Stimulated activated CD4-positive, alpha-beta T cell treated with anti-CD3 and anti-CD28 coated beads, TNF-alpha, amount 100 ng/mL, for 4 hours (primary cell): ENCODE results near the gene CPLX1.
"Not testable (repeated sequence)": the region's sequence is repeated elsewhere in the genome, so short reads cannot be mapped to it uniquely, and the experiment has no call there.

ENCODE experiments used
- DNase-seq, 3 experiments: peaks; one replicate each; pipeline ENCODE4 v3.0.0-alpha.2; 2020; ENCODE audit warnings: low read depth in 3 of 3

The CPLX1 gene

DNA sequence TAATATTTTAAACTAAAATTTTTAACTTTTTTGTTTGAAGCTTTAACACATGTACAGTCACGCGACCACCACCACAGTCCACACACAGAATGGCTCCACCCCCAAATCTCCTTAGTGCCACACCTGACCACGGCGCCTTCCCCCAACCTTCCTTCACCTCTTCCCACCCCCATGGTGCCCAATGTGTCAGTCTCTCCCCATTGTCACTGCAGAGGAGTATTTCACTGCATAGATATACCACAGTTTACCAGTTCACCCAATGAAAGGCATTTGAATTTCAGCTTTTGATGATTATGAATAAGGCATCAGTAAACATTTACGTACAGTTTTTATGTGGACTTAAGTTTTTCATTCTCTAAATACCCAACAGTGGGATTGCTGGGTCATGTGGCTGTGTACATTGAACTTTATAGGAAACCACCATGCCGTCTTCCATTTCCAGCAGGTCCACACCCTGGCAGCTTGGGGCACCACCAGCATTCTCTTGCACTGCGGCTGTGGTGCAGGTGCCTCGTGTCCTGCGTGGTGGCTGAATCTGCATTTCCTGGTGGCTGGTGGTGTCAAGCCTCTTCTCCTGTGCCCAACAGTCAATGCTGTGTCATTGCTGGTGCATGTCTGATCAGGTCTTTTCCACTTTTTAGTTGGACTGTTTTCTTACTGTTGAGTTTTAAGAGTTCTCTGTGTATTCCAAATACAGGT, 49.0 kb downstream of the CPLX1 start:
- no peak for DNase-seq

DNA sequence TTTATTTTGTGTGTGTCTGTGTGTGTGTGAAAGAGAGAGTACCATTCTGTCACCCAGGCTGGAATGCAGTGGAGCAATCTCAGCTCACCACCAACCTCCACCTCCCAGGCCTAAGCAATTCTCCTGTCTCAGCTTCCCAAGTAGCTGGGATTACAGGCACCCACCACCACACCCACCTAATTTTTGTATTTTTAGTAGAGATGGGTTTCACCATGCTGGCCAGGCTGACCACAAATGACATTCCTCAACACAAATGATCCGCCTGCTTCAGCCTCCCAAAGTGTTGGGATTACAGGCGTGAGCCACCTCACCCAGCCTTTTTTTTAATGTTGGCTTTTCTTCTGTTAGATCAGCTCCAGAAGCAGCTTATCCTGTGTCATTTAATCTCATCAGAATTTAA, 50.4 kb downstream of the CPLX1 start:
- not testable (repeated sequence) for DNase-seq

DNA sequence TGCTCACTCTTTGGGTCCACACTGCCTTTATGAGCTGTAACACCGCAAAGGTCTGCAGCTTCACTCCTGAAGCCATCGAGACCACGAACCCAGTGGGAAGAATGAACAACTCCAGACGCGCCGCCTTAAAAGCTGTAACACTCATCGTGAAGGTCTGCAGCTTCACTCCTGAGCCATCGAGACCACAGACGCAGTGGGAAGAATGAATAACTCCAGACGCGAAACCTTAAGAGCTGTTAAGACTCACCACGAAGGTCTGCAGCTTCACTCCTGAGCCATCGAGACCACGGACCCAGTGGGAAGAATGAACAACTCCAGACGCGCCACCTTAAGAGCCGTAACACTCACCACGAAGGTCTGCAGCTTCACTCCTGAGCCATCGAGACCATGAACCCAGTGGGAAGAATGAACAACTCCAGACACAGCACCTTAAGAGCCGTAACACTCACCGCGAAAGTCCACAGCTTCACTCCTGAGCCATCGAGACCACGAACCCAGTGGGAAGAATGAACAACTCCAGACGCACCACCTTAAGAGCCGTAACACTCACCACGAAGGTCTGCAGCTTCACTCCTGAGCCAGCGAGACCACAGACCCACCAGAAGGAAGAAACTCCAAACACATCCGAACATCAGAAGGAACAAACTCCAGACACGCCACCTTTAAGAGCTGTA, 51.4 kb downstream of the CPLX1 start:
- DNase-seq = not testable (repeated sequence)

DNA sequence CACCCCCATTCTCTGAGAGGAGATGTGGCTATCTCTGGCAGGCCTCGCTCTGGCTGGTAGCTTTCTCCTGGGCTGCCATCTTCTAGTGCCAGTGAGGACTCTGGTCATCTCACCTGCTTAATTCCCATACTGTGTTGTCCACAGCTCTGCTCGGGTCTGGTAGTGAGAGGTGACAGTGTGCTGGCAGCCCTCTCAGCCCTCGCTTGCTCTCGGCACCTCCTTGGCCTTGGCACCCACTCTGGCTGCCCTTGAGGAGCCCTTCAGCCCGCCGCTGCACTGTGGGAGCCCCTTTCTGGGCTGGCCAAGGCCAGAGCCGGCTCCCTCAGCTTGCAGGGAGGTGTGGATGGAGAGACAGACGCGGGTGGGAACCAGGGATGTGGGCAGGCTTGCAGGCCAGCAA, 52.7 kb downstream of the CPLX1 start:
- no peak for DNase-seq

DNA sequence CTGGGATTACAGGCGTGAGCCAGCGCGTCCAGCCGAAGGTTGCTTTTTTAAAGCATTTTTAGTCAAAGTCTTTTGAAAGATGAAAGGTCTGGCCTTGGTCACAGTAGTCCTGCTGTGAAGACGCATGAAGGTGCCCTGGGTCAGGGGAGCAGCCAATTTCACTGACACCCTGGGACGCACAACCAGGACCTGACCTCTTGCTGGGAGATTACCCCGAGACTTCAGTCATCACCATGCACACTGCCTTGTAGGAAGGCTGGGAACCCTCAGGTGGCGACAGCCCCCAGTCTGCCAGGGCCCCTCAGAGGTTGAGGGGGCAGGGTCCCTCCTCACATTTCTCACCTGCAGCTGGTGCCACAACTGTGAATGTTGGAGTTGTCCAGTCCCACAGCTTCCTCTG, 53.2 kb downstream of the CPLX1 start:
- no peak for DNase-seq

DNA sequence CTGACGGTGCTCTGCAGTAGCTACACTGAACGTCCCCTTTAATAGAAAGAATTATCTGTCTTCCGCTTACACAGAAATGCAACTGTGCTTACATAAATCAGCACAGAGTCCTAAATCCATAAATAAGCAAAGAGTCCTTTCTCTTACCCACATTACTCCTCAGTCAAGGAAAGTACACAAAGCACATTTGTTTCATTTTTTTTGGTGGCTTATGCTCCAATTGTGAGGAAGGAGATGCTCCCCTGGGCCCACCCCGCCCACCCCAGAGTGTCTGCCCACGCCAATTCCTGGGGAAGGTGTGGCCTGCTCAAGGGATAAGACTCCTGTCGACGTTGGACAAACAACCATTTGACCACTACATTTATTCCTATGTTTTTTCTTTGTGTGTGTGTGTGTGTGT, 53.8 kb downstream of the CPLX1 start:
- DNase-seq = no peak

DNA sequence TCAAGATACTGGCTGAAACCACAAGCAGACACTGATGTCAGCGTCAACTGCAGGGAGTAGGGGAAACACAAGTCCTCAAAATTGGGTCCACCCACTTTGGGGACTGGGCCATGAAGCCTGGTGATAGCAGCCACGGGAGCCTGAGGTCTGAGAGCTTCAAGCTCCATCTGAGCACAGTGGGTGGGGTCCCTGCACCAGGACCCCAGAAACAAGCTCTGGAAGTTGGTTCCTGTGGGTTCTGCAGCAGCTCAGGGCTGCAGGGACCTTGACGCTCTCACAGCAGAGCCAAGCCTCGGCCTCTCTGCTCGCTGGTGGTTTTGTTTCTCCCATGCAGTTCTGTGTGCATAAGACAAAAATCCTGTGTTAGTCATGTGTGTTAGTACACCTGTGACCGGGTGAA, 54.5 kb downstream of the CPLX1 start:
- no peak for DNase-seq

DNA sequence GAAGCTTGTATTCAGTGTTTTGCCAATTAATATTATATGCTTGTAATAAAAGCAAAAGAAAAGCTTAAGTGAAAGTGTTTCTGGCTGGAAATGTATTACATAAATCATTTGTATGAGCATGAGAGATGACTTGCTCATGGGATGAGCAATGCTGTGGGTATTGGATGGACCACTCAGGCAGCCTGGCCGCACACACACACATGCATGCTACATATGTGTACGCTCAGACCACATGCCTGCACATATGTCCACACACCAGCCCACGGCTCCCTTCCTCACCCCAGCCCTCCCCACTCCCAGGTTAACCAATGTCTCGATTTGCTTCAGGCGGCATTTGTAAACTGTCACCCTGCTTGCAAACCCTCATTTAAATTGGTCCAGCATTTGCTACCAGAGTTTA, 55.9 kb downstream of the CPLX1 start:
- DNase-seq = no peak

DNA sequence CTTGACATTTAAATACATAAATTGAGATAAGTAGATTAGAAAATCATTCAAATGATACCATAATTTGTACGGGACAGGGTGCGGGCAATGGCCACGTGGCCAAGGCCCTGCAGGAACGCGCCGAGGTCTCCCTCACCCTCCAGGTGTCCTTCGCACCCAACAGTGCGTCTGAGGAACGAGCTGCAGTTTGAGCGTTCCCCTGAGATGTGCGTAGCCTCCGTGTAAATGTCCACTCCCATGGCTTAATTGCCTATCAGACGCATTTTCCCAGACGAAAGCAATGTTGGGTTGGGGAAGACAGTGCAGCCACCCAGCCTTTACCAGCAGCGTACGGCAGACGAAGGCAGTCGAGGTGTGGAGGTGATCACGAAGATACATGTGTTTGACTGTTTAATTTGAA, 56.4 kb downstream of the CPLX1 start:
- no peak for DNase-seq

DNA sequence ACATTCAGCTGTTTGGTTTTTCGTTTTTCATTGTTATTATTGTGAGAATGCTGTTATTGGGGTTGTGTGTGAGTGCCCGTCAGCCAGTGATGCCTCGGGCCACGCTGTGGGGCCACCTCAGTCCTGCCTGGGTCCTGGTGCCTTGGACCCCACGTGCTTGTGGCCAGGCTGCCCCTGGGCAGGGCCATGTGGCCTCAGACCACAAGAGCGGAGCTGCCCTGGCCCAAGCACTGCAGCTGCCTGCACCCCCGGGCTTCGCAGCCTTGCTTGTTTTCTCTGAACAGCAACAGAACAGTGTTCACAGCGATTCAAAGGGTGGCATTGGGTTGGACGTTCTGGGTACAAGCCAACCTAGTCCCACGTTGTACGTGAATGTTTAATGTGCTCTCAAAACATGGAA, 56.9 kb downstream of the CPLX1 start:
- no peak for DNase-seq

DNA sequence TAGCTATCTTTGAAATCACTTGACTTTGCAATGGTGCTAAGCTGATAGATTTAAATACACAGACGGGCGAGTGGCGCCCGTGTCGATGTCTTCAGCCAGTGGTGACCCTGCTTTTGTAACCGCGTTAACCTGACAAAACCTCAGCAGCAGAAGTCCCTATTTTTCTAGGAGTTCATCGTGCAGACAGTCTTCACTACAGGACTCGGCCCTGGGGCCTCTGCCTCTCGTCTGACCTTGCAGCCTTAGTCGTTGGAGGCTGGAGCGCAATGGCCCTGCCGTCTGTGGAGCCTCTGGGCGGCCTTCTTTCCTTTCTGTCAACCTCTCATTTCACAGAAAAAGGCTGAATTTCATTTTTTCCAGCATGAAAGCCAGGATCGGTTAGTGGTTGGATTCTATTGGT, 57.9 kb downstream of the CPLX1 start:
- DNase-seq = no peak

DNA sequence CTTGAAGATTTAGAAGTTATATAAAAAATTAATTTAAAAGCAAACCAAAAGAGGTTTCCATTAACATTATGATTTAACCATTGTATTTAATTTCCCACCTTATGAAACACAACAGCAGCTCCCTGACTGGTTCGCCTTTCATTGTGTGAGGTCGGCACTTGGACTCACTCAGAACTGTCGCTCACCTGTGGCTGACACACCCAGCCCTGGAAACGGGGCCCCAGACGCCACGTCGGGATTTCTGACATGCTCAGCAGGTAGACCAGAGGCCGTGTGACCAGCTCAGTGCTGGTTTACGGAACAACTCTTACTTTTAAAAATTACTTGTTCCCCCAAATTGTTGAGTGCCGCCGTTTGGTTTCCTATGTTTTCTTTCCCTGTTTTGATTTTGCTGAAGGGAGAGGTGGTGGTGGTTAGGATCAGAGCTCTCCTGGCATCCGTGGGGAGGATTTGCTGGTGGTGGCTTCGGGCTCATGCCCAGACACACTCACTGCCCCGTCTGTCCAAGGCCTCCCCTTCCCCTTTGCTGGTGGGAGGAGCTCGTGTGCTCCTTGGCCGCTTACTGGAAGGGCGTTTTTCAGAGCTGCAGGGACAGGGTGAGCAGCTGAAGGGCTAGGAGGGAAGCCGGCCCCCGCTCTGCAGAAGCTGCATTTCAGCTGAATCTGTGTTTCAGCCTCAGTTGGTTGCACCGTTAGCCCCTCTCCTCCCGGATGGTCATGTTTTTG, 59.2 kb downstream of the CPLX1 start:
- DNase-seq = no peak

DNA sequence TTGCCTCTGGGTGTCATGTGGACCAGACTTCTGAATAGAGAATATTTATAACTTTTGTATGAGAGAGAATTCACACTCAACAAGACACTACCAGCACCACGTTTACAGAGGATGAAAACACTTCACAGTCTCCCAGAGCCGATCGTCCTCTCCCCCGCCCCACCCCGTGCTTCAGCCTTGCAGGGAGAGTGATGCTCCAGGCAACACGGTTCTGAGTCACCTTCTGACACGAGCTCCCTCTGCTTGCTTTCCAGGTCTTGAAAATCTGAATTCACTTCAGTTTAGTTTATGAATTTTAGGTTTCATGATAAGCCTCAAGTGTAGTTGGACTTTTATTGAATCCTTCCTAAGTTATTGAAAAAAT, 59.8 kb downstream of the CPLX1 start:
- DNase-seq = no peak

DNA sequence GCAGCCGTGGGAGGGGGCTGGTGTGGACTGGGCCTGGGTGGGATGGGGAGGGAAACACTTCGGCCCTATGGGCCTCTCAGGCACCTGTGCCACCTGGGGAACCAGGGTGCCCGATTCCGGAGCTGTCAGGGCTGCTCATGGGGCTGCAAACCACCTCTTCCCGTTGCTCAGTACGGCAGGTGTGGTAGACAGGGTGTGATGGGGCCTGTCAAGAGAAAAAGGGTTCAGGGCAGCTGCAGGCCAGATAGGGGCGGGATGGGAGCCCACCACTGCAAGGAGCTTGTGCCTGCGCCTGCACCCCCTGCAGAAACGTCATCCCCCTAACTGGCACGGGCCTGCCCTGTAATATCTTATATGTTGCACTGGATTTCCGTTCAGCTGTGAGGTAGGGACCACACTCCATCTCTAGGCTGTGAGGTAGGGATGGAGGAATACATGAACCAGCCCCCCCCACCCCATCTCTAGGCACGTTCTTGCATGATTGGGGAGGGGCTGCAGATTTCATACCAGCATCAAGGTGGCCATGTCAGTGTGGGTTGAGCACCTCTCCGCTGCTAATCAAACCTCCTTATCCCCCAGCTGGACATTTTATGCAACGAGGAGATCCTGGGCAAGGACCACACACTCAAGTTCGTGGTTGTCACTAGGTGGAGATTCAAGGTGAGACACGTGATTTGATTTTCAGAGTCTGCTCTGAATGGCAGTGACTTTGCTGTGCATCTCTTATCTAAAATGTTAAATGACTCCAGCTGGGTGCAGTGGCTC, 61.3 kb downstream of the CPLX1 start:
- no peak for DNase-seq

DNA sequence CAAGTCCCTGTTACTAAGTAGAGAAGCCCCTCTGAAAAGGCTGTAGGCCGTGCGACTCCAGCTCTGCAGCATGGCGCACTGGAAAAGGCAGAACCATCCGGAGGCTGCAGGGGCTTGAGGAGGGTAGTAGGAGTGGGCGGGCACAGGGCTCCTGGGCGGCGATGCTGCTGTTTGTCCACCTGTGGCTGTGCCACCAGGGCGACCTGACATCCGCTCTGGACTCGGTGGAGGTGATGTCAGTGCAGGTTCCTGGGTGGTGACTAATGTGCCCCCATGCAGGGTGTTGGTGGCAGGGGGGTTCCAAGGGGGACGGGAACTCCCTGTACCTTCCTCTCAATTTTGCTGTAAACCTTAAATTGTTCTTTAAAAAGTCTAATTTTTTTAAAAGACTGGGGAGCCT, 62.0 kb downstream of the CPLX1 start:
- no peak for DNase-seq

DNA sequence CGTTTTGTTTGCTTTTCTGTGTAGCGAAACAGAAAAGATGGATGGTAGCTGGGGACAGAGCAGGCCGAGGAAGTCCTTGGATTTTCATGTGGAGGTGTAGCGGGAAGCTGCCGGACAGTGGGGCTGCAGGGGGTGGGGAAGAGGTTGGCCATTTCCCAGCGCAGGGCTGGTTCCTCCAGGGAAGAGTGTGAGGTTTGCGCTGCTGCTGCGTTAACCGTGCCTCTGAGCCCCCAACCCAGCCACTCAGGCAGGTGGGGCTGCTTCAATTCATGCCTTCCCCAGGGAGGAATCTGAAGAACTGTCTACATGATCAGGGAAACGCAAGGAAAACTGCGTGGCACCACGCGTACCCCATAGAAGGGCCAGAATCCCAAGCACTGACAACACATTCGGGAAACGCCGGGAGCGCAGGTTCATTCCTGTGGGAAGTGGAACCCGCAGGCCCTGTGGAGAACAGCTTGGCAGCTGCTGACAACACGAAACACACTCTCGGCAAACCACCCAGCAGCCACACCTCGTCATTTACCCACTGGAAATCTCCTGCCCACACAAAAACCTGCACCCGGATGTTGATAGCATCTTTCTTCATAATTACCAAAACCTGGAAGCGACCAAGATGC, 62.6 kb downstream of the CPLX1 start:
- no peak for DNase-seq

DNA sequence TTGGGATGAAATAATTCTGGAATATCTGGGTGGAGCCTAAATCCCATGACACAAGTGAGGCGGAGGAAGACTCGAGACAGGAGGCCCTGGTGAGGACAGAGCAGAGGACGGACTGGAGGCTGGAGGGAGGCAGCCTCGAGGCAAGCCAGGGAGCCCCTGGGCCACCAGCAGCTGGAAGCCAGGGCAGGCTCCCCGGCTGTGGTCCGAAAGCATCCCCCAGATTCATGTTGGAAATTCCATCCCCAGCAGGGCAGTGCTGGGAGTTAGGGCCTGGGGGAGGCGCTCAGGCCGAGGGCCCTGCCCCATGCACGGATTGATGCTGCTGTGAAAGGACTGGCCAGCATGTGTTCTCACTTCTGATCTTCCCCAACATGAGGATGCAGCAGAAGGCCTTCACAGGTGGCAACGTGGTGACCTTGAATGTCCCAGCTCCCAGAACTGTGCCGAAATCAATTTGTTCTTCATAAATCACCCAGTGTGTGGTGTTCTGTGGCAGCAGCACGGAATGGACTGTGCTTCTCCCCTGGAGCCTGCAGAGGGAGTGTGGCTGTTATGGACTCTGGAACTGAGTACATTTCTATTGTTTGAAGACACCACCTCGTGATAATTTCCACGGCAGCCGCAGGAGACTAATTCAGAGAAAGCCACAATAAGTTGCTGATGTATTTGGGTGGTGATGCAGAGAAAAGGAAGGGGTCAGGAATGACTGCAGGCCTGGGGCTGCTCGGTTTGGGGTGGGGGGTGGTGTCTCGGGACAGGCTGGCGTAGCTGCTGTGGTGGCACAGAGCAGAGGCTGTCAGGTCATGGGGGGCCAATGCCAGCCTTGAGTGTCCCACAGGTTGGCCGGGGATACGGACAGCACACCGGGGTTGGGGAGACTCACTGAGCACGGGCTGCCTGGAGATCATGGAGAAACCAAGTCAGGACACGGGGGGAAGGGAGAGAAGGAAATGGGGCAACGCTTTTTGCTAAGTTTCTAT, 63.4 kb downstream of the CPLX1 start:
- no peak for DNase-seq

DNA sequence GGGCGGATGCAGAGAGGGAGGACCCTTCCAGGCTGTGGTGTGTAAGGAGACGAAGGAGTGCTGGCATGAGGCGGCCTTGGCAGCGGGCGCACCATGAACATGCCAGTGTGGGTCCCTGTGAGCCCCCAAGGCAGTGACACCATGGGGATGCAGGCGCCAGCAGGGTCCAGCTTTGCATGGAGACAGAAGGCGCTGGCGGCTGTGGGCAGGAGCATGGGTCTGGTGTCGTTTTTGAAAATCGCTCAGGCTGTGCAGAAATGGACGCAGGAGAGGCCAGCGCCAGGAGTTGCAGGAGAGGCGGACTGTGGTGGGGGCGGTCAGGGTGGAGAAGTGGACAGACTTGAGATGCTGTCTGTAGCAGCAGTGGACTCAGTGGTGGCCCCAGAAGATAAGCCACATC, 64.2 kb downstream of the CPLX1 start:
- no peak for DNase-seq

DNA sequence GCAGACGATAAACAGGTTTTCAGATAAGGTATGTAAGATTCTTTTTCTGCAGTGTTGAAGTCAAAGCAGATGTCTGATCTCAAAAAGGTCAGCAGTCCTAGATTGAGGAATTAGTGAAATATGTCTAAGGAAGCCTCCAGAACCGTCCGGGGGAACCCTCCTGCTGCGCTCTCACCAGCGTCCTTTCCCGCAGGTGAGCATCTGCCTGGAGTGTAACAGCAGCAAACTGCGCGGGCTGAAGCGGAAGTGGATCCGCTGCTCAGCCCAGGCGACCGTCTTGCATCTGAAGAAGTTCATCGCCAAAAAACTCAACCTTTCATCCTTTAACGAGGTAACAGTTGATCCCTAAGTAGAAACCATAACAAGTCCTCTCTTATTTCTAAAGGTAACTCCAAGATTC, 64.8 kb downstream of the CPLX1 start:
- DNase-seq = no peak

DNA sequence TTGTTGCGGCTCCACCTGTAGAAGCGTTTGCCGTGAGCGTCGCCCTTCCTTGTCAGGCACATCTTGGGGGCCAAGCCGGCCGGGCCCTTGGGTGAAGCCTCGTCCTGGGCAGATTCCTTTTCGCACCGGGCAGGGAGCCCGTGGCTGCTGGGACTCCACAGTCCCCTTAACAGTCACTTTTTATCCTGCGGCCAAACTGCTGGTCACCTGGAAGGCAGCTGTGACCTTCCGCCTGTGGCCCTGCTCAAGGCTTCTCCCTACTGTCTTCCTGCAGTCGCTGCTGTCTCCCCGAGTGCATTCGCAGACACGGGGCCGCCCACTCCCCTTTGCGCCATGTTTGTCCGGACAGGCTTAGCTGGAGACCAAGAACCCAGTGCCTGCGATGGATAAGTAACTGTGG, 65.3 kb downstream of the CPLX1 start:
- no peak for DNase-seq

DNA sequence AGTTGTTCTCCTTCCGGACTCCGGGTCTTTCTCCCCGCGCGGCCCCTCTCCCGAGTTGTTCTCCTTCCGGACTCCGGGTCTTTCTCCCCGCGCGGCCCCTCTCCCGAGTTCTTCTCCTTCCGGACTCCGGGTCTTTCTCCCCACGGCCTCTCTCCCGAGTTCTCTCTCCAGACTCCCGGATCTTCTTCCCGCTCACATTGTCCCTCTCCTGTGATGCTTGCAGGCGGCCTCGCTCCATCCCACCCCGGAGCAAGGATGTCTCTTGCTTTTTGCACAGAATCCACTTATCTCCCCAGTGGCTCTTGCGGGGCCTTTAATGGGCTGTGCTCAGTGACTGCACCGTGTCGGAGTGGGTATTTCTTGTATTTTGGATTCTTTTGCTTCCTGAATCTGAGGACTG, 66.1 kb downstream of the CPLX1 start:
- not testable (repeated sequence) for DNase-seq
